Esophagus squamous epithelium (tissue), 4 donors: ENCODE data around the gene ARHGEF12.

ENCODE experiments used
- CTCF ChIP-seq, 6 experiments: fragments of 450-650 bp in 4 of 6; fragments of 200-600 bp in 2 of 6; sonication (generic) in 2 of 6; IDR thresholded peaks; one replicate each; pipeline ENCODE4 v1.5.1; 2016 to 2019; ENCODE audit warnings: antibody characterized with exemption in 6 of 6, mild to moderate bottlenecking in 4 of 6, moderate library complexity in 4 of 6
- POLR2A ChIP-seq, 4 donors: fragments of 450-650 bp; IDR thresholded peaks; one replicate each; pipeline ENCODE4 v1.6.1; 2017; ENCODE audit warnings: antibody characterized with exemption in 4 of 4, mild to moderate bottlenecking in 4 of 4, moderate library complexity in 3 of 4

GRCh38 chr11:120517801-120518291 lies 181.6 kb downstream of the ARHGEF12 start:
- TF ChIP-seq CTCF (IDR thresholded peaks at IDR 0.05) (no peak), POLR2A (IDR thresholded peaks at IDR 0.05) (no peak)
